OCI-LY1 (cell line): Measurements from ENCODE around the gene GALNT14.

ENCODE experiments used
- CTCF ChIP-seq: fragments of 200-600 bp; sonication (generic), shearing (Covaris generic); IDR thresholded peaks from 2 replicates; pipeline ENCODE4 v1.5.1; 2017; ENCODE audit warnings: mild to moderate bottlenecking, antibody characterized with exemption, low read length, moderate library complexity, mixed read lengths
- EZH2 ChIP-seq: fragments of 200-600 bp; sonication (generic), shearing (Covaris generic); IDR thresholded peaks from 2 replicates; pipeline ENCODE4 v1.8.0; 2017; ENCODE audit warnings: borderline replicate concordance, mixed run types, mild to moderate bottlenecking, antibody characterized with exemption, low read length, moderate library complexity, mixed read lengths

- TF ChIP-seq CTCF (no peak), EZH2 (no peak)
Measured at GRCh38 chr2:30871980-30872789, 266.1 kb downstream of the GALNT14 start.
